HG03460 (cell line): ENCODE results near the gene UCN3.

Experiments
- ATAC-seq: cut with Tn5 transposase; IDR thresholded peaks from one replicate; pipeline ENCODE4 v1.9.1; 2021; ENCODE audit not compliant: unreplicated experiment

Gene UCN3

GRCh38 chr10:5364890-5365338, at the start of gene UCN3:
UCN3 (plus strand) TSS chr10:5364966; CDS start chr10:5373721, 8,755 bp downstream.
- no peak for ATAC-seq

DNA sequence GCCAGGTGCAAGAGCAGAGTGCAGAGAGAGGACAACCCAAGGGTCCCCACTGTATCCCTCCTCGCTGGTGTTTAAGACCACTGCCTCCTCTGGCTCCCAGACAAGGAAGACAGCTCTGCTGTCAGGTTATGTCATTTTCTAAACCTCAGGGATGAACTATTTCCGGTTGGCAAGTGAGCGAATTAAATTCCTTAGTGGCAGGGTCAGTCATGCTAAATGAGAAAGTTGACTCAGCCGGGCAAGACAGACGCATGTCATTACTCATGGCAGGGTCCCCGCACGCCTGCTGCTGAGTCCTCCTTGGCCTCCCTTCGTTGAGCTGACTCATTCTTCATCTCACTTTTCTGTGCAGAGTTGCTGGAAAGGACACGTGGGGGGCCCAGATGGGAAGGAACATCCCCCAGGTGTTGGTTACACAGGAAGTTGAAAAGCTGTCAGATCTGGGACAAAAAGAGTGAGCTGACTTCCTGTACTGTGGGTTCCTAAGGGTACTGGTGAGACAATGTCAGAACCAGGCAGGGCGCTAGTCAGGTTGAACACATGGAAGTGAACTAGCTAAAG, 47.1 kb upstream of the UCN3 start:
- ATAC-seq, result peak; percentile 53

- ATAC-seq, result no peak
Observed at GRCh38 chr10:5318148-5318547, 46.6 kb upstream of the UCN3 start.

DNA sequence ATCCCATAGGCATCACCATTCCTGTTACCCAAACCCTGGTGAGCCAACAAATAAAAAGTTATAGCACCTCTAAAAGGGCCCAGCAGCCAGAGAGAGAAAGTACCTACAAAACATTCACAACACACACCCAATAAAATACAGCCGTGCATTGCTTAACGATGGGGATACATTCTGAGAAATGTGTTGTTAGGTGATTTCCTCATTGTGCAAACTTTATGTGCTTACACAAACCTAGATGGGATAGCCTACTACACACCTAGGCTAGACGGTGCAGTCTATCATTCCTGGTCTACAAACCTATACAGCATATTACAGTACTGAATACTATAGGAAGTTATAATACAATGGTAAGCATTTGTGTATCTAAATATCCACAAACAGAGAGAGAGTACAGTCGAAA, 44.9 kb upstream of the UCN3 start:
- no peak for ATAC-seq

GRCh38 chr10:5321273-5321672, 43.5 kb upstream of the UCN3 start:
- no peak for ATAC-seq

- ATAC-seq, result no peak
Observed at GRCh38 chr10:5323446-5323845, 41.3 kb upstream of the UCN3 start.

DNA sequence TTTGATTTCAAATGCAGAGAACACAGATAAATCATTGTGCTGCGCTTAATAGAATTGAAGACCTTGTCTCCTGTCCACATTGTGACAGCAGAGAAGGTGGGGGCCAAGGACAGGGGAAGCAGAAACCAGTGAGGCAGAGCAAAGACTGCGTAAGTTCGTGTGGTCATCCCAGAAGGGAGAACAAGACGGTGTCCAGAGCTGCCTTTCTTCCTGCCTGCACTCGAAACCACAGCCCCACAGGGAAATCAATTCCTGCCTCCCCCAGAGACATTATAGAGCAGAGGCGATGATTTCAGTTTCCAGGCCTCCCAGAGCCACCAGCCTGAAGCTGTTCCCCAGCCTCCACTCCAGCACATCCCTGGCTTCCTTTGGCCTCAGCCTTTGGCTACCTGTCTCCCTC, 39.7 kb upstream of the UCN3 start:
- ATAC-seq, result no peak

DNA sequence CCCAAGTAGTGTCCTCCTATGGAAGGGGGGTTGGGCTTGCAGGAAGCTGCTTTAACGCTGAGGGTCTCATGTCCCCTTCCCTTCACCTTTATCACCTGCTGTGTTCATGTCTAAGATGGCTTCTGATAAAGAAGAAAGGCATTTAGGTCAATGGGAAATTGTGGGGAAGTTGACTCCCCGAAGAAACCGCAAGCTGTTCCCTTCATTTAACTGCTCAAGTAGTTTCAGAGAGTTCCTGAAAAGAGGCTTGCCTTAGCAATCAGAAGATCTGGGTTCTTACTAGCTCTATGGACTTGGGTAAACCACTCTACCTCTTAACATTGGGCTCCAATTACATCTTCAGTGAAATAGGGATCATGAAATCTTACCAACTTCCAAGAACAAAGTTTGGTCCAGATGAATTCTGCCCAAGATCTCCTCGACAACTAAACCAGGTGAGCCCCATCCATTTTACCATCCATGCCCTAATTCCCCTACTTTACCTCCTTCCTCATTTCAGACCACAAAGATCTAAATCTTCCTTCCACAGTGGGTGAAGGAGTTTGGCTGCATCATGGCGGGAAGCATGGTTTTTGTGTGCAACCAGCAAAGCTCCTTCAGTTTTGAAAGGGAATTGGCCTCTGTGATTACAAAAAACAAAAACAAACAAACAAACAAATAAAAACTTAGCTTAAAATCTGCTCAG, 30.4 kb upstream of the UCN3 start:
- no peak for ATAC-seq

DNA sequence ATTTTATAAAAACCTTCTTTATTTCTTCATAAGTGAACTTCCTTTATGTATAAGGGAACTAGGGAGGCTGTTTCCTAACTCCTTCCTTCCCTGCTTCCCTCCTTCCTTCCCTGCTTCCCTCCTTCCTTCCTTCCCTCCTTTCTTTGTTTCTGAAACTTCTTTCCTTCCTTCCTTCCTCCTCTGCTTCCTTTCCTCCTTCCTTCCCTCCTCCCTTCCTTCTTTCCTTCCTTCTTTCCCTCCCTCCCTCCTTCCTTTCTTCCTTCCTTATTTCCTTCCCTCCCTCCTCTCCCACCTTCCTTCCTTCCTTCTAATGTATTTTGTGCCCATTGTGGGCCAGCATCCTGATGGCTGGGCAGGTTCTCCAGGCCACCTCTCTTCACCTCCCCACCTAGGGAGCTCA, 26.8 kb upstream of the UCN3 start:
- ATAC-seq, result no peak

GRCh38 chr10:5343092-5343491, 21.7 kb upstream of the UCN3 start:
- ATAC-seq, result no peak

- ATAC-seq, result no peak
Observed at GRCh38 chr10:5343561-5343960, 21.2 kb upstream of the UCN3 start.

GRCh38 chr10:5343979-5344378, 20.8 kb upstream of the UCN3 start:
- ATAC-seq, result no peak

DNA sequence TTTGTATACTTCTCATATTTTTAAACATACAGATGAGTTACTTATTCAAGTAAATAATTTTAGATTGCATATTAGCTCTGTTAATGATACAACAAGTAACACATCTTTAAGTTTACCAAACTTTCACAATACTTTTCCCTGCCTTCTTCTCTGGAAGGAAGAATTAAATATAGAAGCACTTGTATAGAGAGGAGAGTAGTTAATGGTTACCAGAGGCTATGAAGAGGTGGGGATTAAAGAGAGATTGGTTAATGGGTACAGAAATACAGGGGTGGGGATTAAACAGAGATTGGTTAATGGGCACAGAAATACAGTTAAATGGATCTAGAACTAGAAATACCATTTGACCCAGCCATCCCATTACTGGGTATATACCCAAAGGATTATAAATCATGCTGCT, 20.0 kb upstream of the UCN3 start:
- no peak for ATAC-seq

- no peak for ATAC-seq
Observed at GRCh38 chr10:5346881-5347280, 17.9 kb upstream of the UCN3 start.

DNA sequence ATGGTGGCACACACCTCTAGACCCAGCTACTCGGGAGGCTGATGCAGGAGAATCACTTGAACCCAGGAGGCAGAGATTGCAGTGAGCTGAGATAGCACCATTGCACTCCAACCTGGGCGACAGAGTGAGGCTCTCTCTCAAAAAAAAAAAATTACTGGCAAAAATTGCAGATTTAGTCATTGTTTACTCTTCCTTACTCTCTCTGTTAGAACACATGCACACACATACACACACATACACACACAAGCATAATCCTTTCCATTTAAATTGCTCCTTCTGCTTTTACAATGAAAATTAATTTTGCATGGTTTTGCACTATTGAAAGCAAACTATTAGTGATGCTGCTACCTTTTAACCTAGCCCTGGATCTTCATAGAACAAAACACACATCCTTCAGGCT, 15.4 kb upstream of the UCN3 start:
- no peak for ATAC-seq

DNA sequence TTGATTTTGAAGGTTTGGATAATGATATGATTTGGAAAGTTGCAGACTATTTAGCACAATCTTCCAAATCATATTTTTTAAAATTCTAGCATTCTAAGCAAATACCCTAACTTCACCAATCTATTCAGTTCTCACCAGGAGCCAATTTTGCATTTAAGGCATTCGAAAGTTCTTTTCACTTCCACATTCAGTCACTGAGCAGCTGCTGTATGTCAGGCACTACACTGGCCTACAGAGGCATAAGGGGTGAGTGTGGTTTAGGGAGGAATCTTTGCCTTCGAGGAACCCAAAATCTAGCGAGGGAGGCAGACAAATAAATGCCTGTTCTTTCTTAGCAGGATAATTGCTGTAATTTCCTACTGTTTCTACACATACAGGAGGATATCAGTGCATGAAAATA, 10.7 kb upstream of the UCN3 start:
- no peak for ATAC-seq

GRCh38 chr10:5355594-5356301, 9.0 kb upstream of the UCN3 start:
- ATAC-seq, result no peak

DNA sequence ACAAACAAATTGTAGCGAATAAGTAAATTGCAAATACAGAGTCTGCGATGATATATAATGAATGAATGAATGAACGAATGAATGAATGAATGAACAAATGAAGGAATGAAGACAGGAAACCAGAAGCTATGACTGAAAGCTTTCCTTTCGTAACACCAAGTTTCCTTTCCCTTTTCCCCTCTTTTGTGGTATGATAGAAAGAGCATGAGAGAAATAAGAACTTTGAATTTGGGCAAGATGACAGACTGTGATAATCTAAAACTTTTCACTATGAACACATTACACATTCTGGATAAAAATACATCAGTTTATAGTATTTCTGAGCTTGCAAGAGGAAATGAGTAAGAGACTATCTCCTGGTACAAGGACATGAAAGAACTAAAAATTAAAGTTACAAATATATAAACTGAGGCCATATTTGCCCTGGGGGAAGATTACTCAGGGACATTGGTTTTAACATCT, 8.4 kb upstream of the UCN3 start:
- ATAC-seq, result no peak

DNA sequence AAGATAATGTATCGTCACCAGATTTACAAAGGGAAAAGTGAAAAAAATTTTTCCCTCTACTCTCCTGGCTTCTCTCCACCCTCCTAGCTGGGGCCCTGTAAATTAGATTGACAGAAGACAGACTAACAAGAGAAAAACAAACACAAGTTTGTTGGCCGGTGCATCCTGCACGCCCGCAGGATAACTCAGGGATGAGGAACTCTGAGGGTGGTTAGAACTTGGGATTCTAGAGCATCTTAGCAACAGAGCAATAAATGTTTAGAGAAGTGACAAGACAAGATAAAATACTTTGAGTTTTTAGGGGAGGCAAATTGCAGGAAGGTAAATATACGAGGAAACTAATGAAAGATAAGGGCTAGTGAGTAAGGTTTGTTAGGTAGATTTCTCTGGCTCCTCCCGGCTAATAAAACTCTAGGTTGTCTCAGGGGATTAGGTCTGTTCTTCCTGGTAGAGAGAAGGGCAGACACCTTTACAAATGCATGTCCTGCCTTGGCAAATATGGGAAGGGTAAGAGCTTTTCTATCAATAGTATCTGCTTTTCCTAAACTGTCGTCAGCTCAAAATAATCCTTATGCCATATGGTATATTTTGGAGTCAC, 4.3 kb upstream of the UCN3 start:
- ATAC-seq, result no peak

DNA sequence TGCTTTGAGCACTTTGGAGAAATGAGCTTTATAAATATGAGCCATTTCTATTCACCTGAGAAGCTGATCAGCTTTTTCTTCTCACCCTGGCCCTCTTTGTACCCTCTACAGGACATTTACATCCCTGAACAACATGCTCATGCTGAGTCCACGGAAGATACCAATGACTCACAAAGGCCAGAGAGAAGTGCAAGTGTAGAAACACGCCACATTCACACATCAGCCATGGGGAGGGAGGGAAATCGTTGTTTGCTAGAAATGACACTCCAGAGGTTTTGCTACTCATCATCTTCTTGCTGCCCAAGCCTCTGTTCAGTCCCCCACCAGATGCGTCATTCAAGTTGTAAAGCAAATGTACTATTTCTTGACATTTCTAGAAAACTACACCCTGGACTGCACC, 2.8 kb upstream of the UCN3 start:
- ATAC-seq, result no peak

DNA sequence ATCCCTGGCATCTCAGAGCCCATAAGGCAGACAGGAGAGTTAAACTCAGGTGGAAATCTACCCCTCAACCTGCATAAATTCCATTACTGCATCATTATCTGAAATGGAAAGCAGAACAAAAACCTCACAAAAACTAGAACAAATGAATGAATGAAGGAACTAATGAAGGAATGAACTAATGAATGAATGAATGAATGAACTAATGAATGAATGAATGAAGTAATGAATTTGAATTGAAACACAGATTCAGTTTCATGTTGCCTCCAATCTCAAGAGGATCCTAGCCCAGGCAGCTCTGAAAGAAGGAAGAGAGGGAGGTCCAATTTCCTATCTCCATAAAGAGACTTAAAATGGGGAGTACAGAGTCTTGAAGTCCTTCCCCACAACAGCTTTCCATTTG, 1.9 kb upstream of the UCN3 start:
- no peak for ATAC-seq

DNA sequence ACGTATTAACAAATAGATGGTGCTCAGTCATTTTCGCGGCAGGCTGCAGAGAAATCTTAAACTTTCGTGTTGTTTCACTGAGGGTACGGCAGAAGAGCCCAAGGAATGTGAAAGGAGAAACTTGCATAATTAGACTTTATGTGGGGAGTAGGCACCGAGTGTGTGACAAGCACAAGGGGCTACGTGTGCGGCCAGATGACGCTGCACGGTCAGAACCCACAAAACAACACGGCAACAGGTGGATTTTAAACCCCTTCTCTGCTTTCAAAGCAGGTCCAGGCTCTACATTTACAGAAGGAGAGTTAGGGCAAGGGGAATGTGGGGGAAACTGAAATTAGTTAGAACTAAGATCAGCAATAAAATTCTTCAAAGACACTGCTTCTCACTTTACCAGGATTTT, 392 bp upstream of the UCN3 start:
- no peak for ATAC-seq
